Measurements from ENCODE around the gene SBNO2.

SBNO2 gene

DNA sequence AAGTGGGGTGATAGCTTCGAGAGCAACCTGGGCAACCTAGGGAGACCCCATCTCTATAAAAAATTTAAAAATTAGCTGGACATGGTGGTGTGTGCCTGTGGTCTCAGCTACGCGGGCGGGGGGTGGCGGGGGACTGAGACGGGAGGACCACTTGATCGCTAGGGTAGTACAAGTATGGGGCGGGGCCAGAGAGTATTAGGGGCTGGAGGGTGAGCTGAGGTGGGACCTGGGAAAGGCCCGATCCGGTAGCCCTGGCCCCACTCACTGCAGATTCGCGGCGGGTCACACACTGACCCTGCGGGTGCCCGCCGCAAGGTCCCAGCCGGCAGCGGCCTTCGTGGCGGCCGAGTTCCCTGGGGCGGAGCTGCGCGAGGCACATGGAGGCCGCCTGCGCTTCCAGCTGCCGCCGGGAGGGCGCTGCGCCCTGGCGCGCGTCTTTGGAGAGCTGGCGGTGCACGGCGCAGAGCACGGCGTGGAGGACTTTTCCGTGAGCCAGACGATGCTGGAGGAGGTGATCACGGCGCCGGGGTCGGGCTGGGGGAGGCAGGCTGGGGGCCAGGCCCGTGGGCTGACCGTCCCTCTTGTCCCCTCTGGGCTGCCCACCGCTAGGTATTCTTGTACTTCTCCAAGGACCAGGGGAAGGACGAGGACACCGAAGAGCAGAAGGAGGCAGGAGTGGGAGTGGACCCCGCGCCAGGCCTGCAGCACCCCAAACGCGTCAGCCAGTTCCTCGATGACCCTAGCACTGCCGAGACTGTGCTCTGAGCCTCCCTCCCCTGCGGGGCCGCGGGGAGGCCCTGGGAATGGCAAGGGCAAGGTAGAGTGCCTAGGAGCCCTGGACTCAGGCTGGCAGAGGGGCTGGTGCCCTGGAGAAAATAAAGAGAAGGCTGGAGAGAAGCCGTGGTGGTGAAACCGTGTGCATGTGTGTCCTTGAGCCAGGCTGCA, 109.1 kb downstream of the SBNO2 start:
- H3K4me3 ChIP-seq (ENCODE audit: insufficient read length, low read depth) = peak overlapping the region; percentile 40
- no peak for DNase-seq (ENCODE audit: low read depth, low spot score)
- H3K4me1 ChIP-seq (ENCODE audit: insufficient read depth, insufficient read length) = peaks cover 11% of the 10 kb centered on the region
- H3K27me3 ChIP-seq (ENCODE audit: insufficient read depth, insufficient read length) = peaks cover 28% of the 10 kb centered on the region
- H3K9ac ChIP-seq (ENCODE audit: insufficient read length, low read depth) = peak overlapping the region; percentile 86
- H3K36me3 ChIP-seq (ENCODE audit: insufficient read depth, insufficient read length, low read length) = no peaks in the 10 kb centered on the region
- TF ChIP-seq YY1 (IDR thresholded peaks at IDR 0.05; ENCODE audit: insufficient read depth, insufficient read length) (no peak), ZNF274 (IDR thresholded peaks at IDR 0.05; ENCODE audit: low read depth, low read length) (no peak), SUZ12 (IDR thresholded peaks at IDR 0.05; ENCODE audit: extremely low read depth, insufficient read depth, insufficient read length) (no peak)
- peaks cover 5% of the 10 kb centered on the region; the same call in 1 of the 2 replicates for H3K9me3 ChIP-seq (ENCODE audit: insufficient read depth, low read length)

- H3K9me3 ChIP-seq (ENCODE audit: insufficient read depth, low read length) = peaks cover 10% of the 10 kb centered on the region; the same call in 1 of the 2 replicates
- peaks cover 28% of the 10 kb centered on the region for H3K27me3 ChIP-seq (ENCODE audit: insufficient read depth, insufficient read length)
- H3K9ac ChIP-seq (ENCODE audit: insufficient read length, low read depth) = no peak overlapping the region
- TF ChIP-seq SUZ12 (IDR thresholded peaks at IDR 0.05; ENCODE audit: extremely low read depth, insufficient read depth, insufficient read length) = no peak
- peak overlapping the region; percentile 40 for H3K4me3 ChIP-seq (ENCODE audit: insufficient read length, low read depth)
- H3K36me3 ChIP-seq (ENCODE audit: insufficient read depth, insufficient read length, low read length) = no peaks in the 10 kb centered on the region
- peaks cover 11% of the 10 kb centered on the region for H3K4me1 ChIP-seq (ENCODE audit: insufficient read depth, insufficient read length)
- DNase-seq (ENCODE audit: low read depth, low spot score) = no peak
Measured at GRCh38 chr19:1063909-1064660, 110.0 kb downstream of the SBNO2 start.

- H3K4me3 ChIP-seq (ENCODE audit: insufficient read length, low read depth) = no peak overlapping the region
- no peak for TF ChIP-seq ZNF274 (IDR thresholded peaks at IDR 0.05; ENCODE audit: low read depth, low read length)
- no peak for TF ChIP-seq SUZ12 (IDR thresholded peaks at IDR 0.05; ENCODE audit: extremely low read depth, insufficient read depth, insufficient read length)
- TF ChIP-seq YY1 (IDR thresholded peaks at IDR 0.05; ENCODE audit: insufficient read depth, insufficient read length) = no peak
- H3K36me3 ChIP-seq (ENCODE audit: insufficient read depth, insufficient read length, low read length) = peaks cover 5% of the 10 kb centered on the region
- H3K9me3 ChIP-seq (ENCODE audit: insufficient read depth, low read length) = peaks cover 18% of the 10 kb centered on the region; the same call in 1 of the 2 replicates
- DNase-seq (ENCODE audit: low read depth, low spot score) = no peak
- peaks cover 11% of the 10 kb centered on the region for H3K4me1 ChIP-seq (ENCODE audit: insufficient read depth, insufficient read length)
- H3K27me3 ChIP-seq (ENCODE audit: insufficient read depth, insufficient read length) = peaks cover 20% of the 10 kb centered on the region
- H3K9ac ChIP-seq (ENCODE audit: insufficient read length, low read depth) = no peak overlapping the region
Measured at GRCh38 chr19:1063030-1063908, 110.8 kb downstream of the SBNO2 start.

GRCh38 chr19:1062387-1063029, 111.6 kb downstream of the SBNO2 start:
- H3K27me3 ChIP-seq (ENCODE audit: insufficient read depth, insufficient read length) = peaks cover 14% of the 10 kb centered on the region
- no peak overlapping the region for H3K4me3 ChIP-seq (ENCODE audit: insufficient read length, low read depth)
- H3K4me1 ChIP-seq (ENCODE audit: insufficient read depth, insufficient read length) = peaks cover 11% of the 10 kb centered on the region

GRCh38 chr19:1061987-1062386, 112.1 kb downstream of the SBNO2 start:
- H3K36me3 ChIP-seq (ENCODE audit: insufficient read depth, insufficient read length, low read length) = peaks cover 5% of the 10 kb centered on the region
- no peak for DNase-seq (ENCODE audit: low read depth, low spot score)
- H3K27me3 ChIP-seq (ENCODE audit: insufficient read depth, insufficient read length) = peaks cover 11% of the 10 kb centered on the region
- H3K9ac ChIP-seq (ENCODE audit: insufficient read length, low read depth) = no peak overlapping the region
- peaks cover 11% of the 10 kb centered on the region for H3K4me1 ChIP-seq (ENCODE audit: insufficient read depth, insufficient read length)
- peaks cover 31% of the 10 kb centered on the region for H3K9me3 ChIP-seq (ENCODE audit: insufficient read depth, low read length)
- TF ChIP-seq SUZ12 (IDR thresholded peaks at IDR 0.05; ENCODE audit: extremely low read depth, insufficient read depth, insufficient read length) = no peak
- no peak overlapping the region for H3K4me3 ChIP-seq (ENCODE audit: insufficient read length, low read depth)

More at GRCh38 chr19:1062387-1063029, 111.6 kb downstream of the SBNO2 start:
- TF ChIP-seq SUZ12 (IDR thresholded peaks at IDR 0.05; ENCODE audit: extremely low read depth, insufficient read depth, insufficient read length) = no peak
- TF ChIP-seq YY1 (IDR thresholded peaks at IDR 0.05; ENCODE audit: insufficient read depth, insufficient read length) = no peak
- no peak for TF ChIP-seq ZNF274 (IDR thresholded peaks at IDR 0.05; ENCODE audit: low read depth, low read length)
- Histone ChIP-seq H3K9me3 (ENCODE audit: insufficient read depth, low read length) (peaks cover 26% of the 10 kb centered on the region), H3K36me3 (ENCODE audit: insufficient read depth, insufficient read length, low read length) (peaks cover 5% of the 10 kb centered on the region), H3K9ac (ENCODE audit: insufficient read length, low read depth) (no peak overlapping the region)
- DNase-seq (ENCODE audit: low read depth, low spot score) = no peak

- TF ChIP-seq YY1 (IDR thresholded peaks at IDR 0.05; ENCODE audit: insufficient read depth, insufficient read length) (no peak), SUZ12 (IDR thresholded peaks at IDR 0.05; ENCODE audit: extremely low read depth, insufficient read depth, insufficient read length) (no peak), ZNF274 (IDR thresholded peaks at IDR 0.05; ENCODE audit: low read depth, low read length) (no peak)
- peaks cover 3% of the 10 kb centered on the region for H3K4me1 ChIP-seq (ENCODE audit: insufficient read depth, insufficient read length)
- peaks cover 44% of the 10 kb centered on the region for H3K9me3 ChIP-seq (ENCODE audit: insufficient read depth, low read length)
- peaks cover 5% of the 10 kb centered on the region for H3K27me3 ChIP-seq (ENCODE audit: insufficient read depth, insufficient read length)
- peaks cover 5% of the 10 kb centered on the region for H3K36me3 ChIP-seq (ENCODE audit: insufficient read depth, insufficient read length, low read length)
- no peak overlapping the region for H3K9ac ChIP-seq (ENCODE audit: insufficient read length, low read depth)
- DNase-seq (ENCODE audit: low read depth, low spot score) = no peak
- H3K4me3 ChIP-seq (ENCODE audit: insufficient read length, low read depth) = no peak overlapping the region
Measured at GRCh38 chr19:1060689-1061088, 113.4 kb downstream of the SBNO2 start.

Measured in NT2/D1 (cell line).